H1 (cell line): ENCODE data around the gene MEN1.

Experiments used
- ATF3 ChIP-seq: IDR thresholded peaks from 2 replicates; pipeline ENCODE4 v1.6.1; 2011; ENCODE audit warnings: low read depth, mild to moderate bottlenecking, low read length; ENCODE audit not compliant: insufficient read depth
- CTCF ChIP-seq, 3 experiments: IDR thresholded peaks; 1 replicate in 2 of 3; 2 replicates in 1 of 3; pipeline versions ENCODE4 v1.5.1 to v1.6.1; 2011; ENCODE audit warnings: low read length in 3 of 3, mild to moderate bottlenecking in 3 of 3, inconsistent platforms in 2 of 3, low read depth in 1 of 3, moderate library complexity in 1 of 3; ENCODE audit not compliant: insufficient read depth in 1 of 3; ENCODE audit errors: control extremely low read depth in 1 of 3
- EP300 ChIP-seq, 2 experiments: IDR thresholded peaks; 1 replicate in 1 of 2; 2 replicates in 1 of 2; pipeline ENCODE4 v1.6.1; 2011 to 2012; ENCODE audit warnings: low read depth in 2 of 2, low read length in 2 of 2, mild to moderate bottlenecking in 2 of 2, borderline replicate concordance in 1 of 2, inconsistent platforms in 1 of 2, moderate library complexity in 1 of 2
- EZH2 ChIP-seq: fragments of 200-600 bp; sonication (generic); IDR thresholded peaks from 2 replicates; pipeline ENCODE4 v1.7.1; 2012; ENCODE audit warnings: low read depth, mild to moderate bottlenecking, moderate library complexity, low read length, inconsistent platforms; ENCODE audit not compliant: severe bottlenecking
- NRF1 ChIP-seq: IDR thresholded peaks from 2 replicates; pipeline ENCODE4 v1.6.1; 2011; ENCODE audit warnings: mild to moderate bottlenecking, low read depth, low read length, improper control_type of control experiment
- POLR2A ChIP-seq, 2 experiments: IDR thresholded peaks; 1 replicate in 1 of 2; 2 replicates in 1 of 2; pipeline ENCODE4 v1.6.1; 2011; ENCODE audit warnings: low read depth in 2 of 2, low read length in 2 of 2, mild to moderate bottlenecking in 2 of 2; ENCODE audit errors: control extremely low read depth in 1 of 2
- RNF2 ChIP-seq: fragments of 200-900, 300-1000 bp; sonication (generic); IDR thresholded peaks from 2 replicates; pipeline ENCODE4 v1.7.1; 2016; ENCODE audit warnings: borderline replicate concordance, low read depth, mild to moderate bottlenecking, antibody characterized with exemption, low read length; ENCODE audit not compliant: poor library complexity, severe bottlenecking; ENCODE audit errors: missing control alignments

GRCh38 chr11:64804346-64805210 lies 5.8 kb downstream of the MEN1 start:
- TF ChIP-seq POLR2A (IDR thresholded peaks at IDR 0.05; ENCODE audit: control extremely low read depth in 1 of 2, low read depth in 2 of 2, low read length in 2 of 2), result no peak
- peak in 2 of 3 experiments; percentile 53 to 60; a peak in 3 of 4 replicates for TF ChIP-seq CTCF (IDR thresholded peaks at IDR 0.05; ENCODE audit: control extremely low read depth in 1 of 3, insufficient read depth in 1 of 3, low read depth in 1 of 3, low read length in 3 of 3)
- TF ChIP-seq ATF3, result no peak
- TF ChIP-seq EP300 (IDR thresholded peaks at IDR 0.05; ENCODE audit: borderline replicate concordance in 1 of 2, low read depth in 2 of 2, low read length in 2 of 2), result no peak
- no peak for TF ChIP-seq NRF1
- no peak for TF ChIP-seq EZH2
- TF ChIP-seq RNF2, result no peak
